Measurements from ENCODE around the gene UXT.

- TF ChIP-seq CTCF (IDR thresholded peaks at IDR 0.05) (no peak), EP300 (IDR thresholded peaks at IDR 0.05) (no peak)
These were observed 8.6 kb downstream of the UXT start, which contains the start of gene ELK1 for GRCh38 chrX:47650164-47651042.
